SK-N-SH (cell line): ENCODE data around the gene CAMKMT. TPM values are rescaled to one million over a fixed set of nuclear protein-coding genes. Genes with fewer than 3 reads are reported as not detected.

Experiments used
- CTCF ChIA-PET: fragments of 300-600, 350-600 bp; formaldehyde crosslinking; extraction: SDS; loops from one replicate; lab custom pipeline; 2021; lab: Yijun Ruan, JAX
- POLR2A ChIA-PET: fragments of 350-600 bp; sonication (Branson Sonifier 250); formaldehyde crosslinking; extraction: SDS; loops from one replicate; lab custom pipeline; 2020; ENCODE audit warnings: antibody characterized with exemption, inconsistent platforms; lab: Yijun Ruan, JAX
- DNase-seq: peaks from one replicate; pipeline ENCODE4 v3.0.0; 2012
- H2AFZ ChIP-seq: fragments of 200-600 bp; sonication (generic); 2 replicates; pipeline ENCODE4 v1.8.1; 2016; ENCODE audit warnings: antibody characterized with exemption, mild to moderate bottlenecking, low read depth
- H3F3A ChIP-seq: fragments of 200-600 bp; sonication (generic); replicated peaks from 2 replicates; pipeline ENCODE3; 2016; ENCODE audit warnings: antibody characterized with exemption, mild to moderate bottlenecking; ENCODE audit not compliant: insufficient read depth
- H3K27ac ChIP-seq, 2 experiments: fragments of 200-500 bp in 1 of 2; fragments of 200-600 bp in 1 of 2; sonication (Bioruptor generic) in 1 of 2; sonication (generic), shearing (Covaris generic) in 1 of 2; 2 replicates each; pipeline versions ENCODE4 v1.5.1 to v1.6.1; 2014 to 2016; ENCODE audit warnings: low read depth in 2 of 2, inconsistent platforms in 1 of 2, low read length in 1 of 2, mild to moderate bottlenecking in 1 of 2, mixed read lengths in 1 of 2
- H3K27me3 ChIP-seq: fragments of 200-600 bp; sonication (generic), shearing (Covaris generic); 2 replicates; pipeline ENCODE4 v1.6.1; 2016; ENCODE audit warnings: mixed run types; ENCODE audit not compliant: insufficient read depth
- H3K36me3 ChIP-seq, 2 experiments: fragments of 200-500 bp in 1 of 2; fragments of 200-600 bp in 1 of 2; sonication (Bioruptor generic) in 1 of 2; sonication (generic) in 1 of 2; replicated peaks in 1 of 2; 2 replicates each; pipeline versions ENCODE3 to v1.5.1; 2014 to 2016; ENCODE audit warnings: low read length in 1 of 2, mild to moderate bottlenecking in 1 of 2; ENCODE audit not compliant: insufficient read depth in 2 of 2, control insufficient read depth in 1 of 2
- H3K4me1 ChIP-seq, 2 experiments: fragments of 200-500 bp in 1 of 2; fragments of 200-600 bp in 1 of 2; sonication (Bioruptor generic) in 1 of 2; sonication (generic), shearing (Covaris generic) in 1 of 2; 2 replicates each; pipeline versions ENCODE4 v1.5.1 to v1.6.1; 2014 to 2016; ENCODE audit warnings: low read depth in 1 of 2, low read length in 1 of 2, mixed run types in 1 of 2; ENCODE audit not compliant: insufficient read depth in 2 of 2, control insufficient read depth in 1 of 2
- H3K4me2 ChIP-seq: fragments of 200-600 bp; sonication (generic), shearing (Covaris generic); 2 replicates; pipeline ENCODE4 v1.6.1; 2017; ENCODE audit warnings: mixed run types
- H3K4me3 ChIP-seq, 2 experiments: fragments of 200-500 bp in 1 of 2; fragments of 200-600 bp in 1 of 2; sonication (Bioruptor generic) in 1 of 2; sonication (generic), shearing (Covaris generic) in 1 of 2; 2 replicates each; pipeline versions ENCODE4 v1.5.1 to v1.8.1; 2014 to 2016; ENCODE audit warnings: low read depth in 2 of 2, inconsistent platforms in 1 of 2, low read length in 1 of 2, mild to moderate bottlenecking in 1 of 2, mixed read lengths in 1 of 2, moderate library complexity in 1 of 2
- H3K79me2 ChIP-seq: fragments of 200-600 bp; sonication (generic); 2 replicates; pipeline ENCODE4 v1.8.1; 2017; ENCODE audit warnings: mild to moderate bottlenecking; ENCODE audit not compliant: insufficient read depth
- H3K9ac ChIP-seq: fragments of 200-600 bp; sonication (generic); 2 replicates; pipeline ENCODE4 v1.6.1; 2017; ENCODE audit warnings: mixed run types
- H3K9me2 ChIP-seq: fragments of 200-600 bp; sonication (generic); 2 replicates; pipeline ENCODE4 v1.6.1; 2017; ENCODE audit warnings: mixed run types
- H3K9me3 ChIP-seq: fragments of 200-600 bp; sonication (generic); 2 replicates; pipeline ENCODE4 v1.6.1; 2017; ENCODE audit warnings: mixed run types, mild to moderate bottlenecking, moderate library complexity
- H4K20me1 ChIP-seq: fragments of 200-600 bp; sonication (generic); 2 replicates; pipeline ENCODE4 v1.6.1; 2017; ENCODE audit warnings: mild to moderate bottlenecking, mixed run types; ENCODE audit not compliant: insufficient read depth
- CHD2 ChIP-seq: fragments of 150-350 bp; IDR thresholded peaks from 2 replicates; pipeline ENCODE4 v1.6.1; 2018; ENCODE audit warnings: low read length; ENCODE audit not compliant: partially characterized antibody
- ELF1 ChIP-seq: IDR thresholded peaks from 2 replicates; pipeline ENCODE4 v1.4.0; 2012
- EP300 ChIP-seq, 2 experiments: IDR thresholded peaks; 2 replicates each; pipeline versions ENCODE4 v1.4.0 to v1.6.1; 2012; ENCODE audit warnings: borderline replicate concordance in 1 of 2, low read depth in 1 of 2, low read length in 1 of 2
- EZH2phosphoT487 ChIP-seq: fragments of 200-600 bp; sonication (generic); IDR thresholded peaks from 2 replicates; pipeline ENCODE4 v1.6.1; 2017; ENCODE audit warnings: low read depth, mixed run types, mild to moderate bottlenecking, antibody characterized with exemption, moderate library complexity, borderline replicate concordance
- FOXJ3 ChIP-seq: sonication (generic); formaldehyde crosslinking; IDR thresholded peaks from 2 replicates; pipeline ENCODE4 v1.5.1; 2020; ENCODE audit warnings: mild to moderate bottlenecking, missing genetic modification reagents
- GABPA ChIP-seq: IDR thresholded peaks from 2 replicates; pipeline ENCODE4 v1.4.0; 2012; ENCODE audit warnings: low read depth, mild to moderate bottlenecking
- GATA2 ChIP-seq: sonication (generic); formaldehyde crosslinking; IDR thresholded peaks from 2 replicates; pipeline ENCODE4 v1.5.0; 2020; ENCODE audit warnings: mild to moderate bottlenecking, missing genetic modification reagents
- MEF2A ChIP-seq: IDR thresholded peaks from 2 replicates; pipeline ENCODE4 v1.4.0; 2012; ENCODE audit warnings: low read depth, borderline replicate concordance
- MXI1 ChIP-seq: IDR thresholded peaks from 2 replicates; pipeline ENCODE4 v1.6.1; 2012; ENCODE audit warnings: mild to moderate bottlenecking, low read depth, low read length, improper control_type of control experiment
- NFIC ChIP-seq: IDR thresholded peaks from 2 replicates; pipeline ENCODE4 v1.4.0; 2012; ENCODE audit warnings: borderline replicate concordance
- POLR2AphosphoS5 ChIP-seq: IDR thresholded peaks from 2 replicates; pipeline ENCODE4 v1.6.1; 2012; ENCODE audit warnings: low read depth, low read length
- RAD21 ChIP-seq: IDR thresholded peaks from 2 replicates; pipeline ENCODE4 v1.6.1; 2012; ENCODE audit warnings: mild to moderate bottlenecking, low read length
- RCOR1 ChIP-seq: fragments of 150-350 bp; IDR thresholded peaks from 2 replicates; pipeline ENCODE4 v1.6.1; 2017; ENCODE audit warnings: antibody characterized with exemption, low read length
- SIN3A ChIP-seq: IDR thresholded peaks from 2 replicates; pipeline ENCODE4 v1.6.1; 2012; ENCODE audit warnings: low read depth, mild to moderate bottlenecking, low read length, moderate library complexity, borderline replicate concordance
- SMC3 ChIP-seq: IDR thresholded peaks from 2 replicates; pipeline ENCODE4 v1.6.1; 2012; ENCODE audit warnings: low read depth, low read length, improper control_type of control experiment
- TCF12 ChIP-seq: IDR thresholded peaks from 2 replicates; pipeline ENCODE4 v1.4.0; 2012
- TEAD4 ChIP-seq: IDR thresholded peaks from 2 replicates; pipeline ENCODE4 v1.4.0; 2012; ENCODE audit warnings: mild to moderate bottlenecking, borderline replicate concordance; ENCODE audit not compliant: insufficient read depth
- YY1 ChIP-seq: IDR thresholded peaks from 2 replicates; pipeline ENCODE4 v1.4.0; 2012; ENCODE audit warnings: low read depth, mild to moderate bottlenecking
- WGBS: methylation state at CpG from one replicate; pipeline ENCODE4 v1.1.6; 2017; ENCODE audit warnings: low lambda C conversion rate; 5-methylcytosine and 5-hydroxymethylcytosine counted together
- polyA plus RNA-seq, 3 experiments: library from polyadenylated mRNA; depleted of rRNA; stranded (reverse); fragments of >200 nt; gene quantifications; 2 replicates each; pipeline ENCODE4 v1.2.3, GENCODE V29; 2012
- TF ChIP-seq, protein P1 (sequence below): IDR thresholded peaks from 2 replicates; pipeline ENCODE4; 2012

CAMKMT gene
- polyA plus RNA-seq, 1 of the 3 experiments (the other 2 are of a cell fraction) = 5.9 TPM

DNA sequence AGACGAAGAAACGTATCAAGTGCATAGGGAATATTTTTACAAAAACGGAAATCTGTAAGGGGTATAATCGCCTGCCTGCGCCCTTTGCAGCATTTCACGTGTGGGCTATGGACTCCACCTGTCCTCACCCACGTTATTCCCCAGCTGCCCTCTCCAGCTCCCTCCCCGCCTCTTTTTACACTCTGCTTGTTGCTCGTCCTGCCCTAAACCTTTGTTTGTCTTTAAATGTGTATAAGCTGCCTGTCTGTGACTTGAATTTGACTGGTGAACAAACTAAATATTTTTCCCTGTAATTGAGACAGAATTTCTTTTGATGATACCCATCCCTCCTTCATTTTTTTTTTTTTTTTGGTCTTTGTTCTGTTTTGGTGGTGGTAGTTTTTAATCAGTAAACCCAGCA is 410.4 kb downstream of the CAMKMT start:
- Histone ChIP-seq H3K27ac (peak overlapping the region in 1 of 2 experiments; percentile 99; a peak in 2 of 4 replicates), H3K4me2 (no peak overlapping the region), H3K36me3 (no peaks in the 10 kb centered on the region), H3K79me2 (no peaks in the 10 kb centered on the region), H3K4me3 (no peak overlapping the region), H3K9ac (no peak overlapping the region), H4K20me1 (no peaks in the 10 kb centered on the region), H3K4me1 (peaks cover 0 to 92% of the 10 kb centered on the region in 2 experiments; a peak in 3 of 4 replicates), H3K9me2 (no peaks in the 10 kb centered on the region), H3K27me3 (no peaks in the 10 kb centered on the region), H3K9me3 (no peaks in the 10 kb centered on the region), H3F3A (no peaks in the 10 kb centered on the region), H2AFZ (no peak overlapping the region)
- ChIA-PET POLR2A (interaction anchor here (0.8 to 2.1 kb wide), 2 partner anchors 91 to 166 kb away, joined by 3 to 5 read pairs; no protein-coding TSS in a partner anchor), CTCF (interaction anchor here (0.8 to 8.0 kb wide), 7 partner anchors 8 to 292 kb away, joined by 3 to 88 read pairs (median 4); no protein-coding TSS in a partner anchor)
- 80% methylated on average over 9 of the region's 9 CpGs for WGBS
- DNase-seq = no peak
- TF ChIP-seq GABPA (no peak), NFIC (no peak), MXI1 (0 out of 2 replicates have a peak, but pooled peaks have one; percentile 1), RCOR1 (no peak), POLR2AphosphoS5 (no peak)

DNA sequence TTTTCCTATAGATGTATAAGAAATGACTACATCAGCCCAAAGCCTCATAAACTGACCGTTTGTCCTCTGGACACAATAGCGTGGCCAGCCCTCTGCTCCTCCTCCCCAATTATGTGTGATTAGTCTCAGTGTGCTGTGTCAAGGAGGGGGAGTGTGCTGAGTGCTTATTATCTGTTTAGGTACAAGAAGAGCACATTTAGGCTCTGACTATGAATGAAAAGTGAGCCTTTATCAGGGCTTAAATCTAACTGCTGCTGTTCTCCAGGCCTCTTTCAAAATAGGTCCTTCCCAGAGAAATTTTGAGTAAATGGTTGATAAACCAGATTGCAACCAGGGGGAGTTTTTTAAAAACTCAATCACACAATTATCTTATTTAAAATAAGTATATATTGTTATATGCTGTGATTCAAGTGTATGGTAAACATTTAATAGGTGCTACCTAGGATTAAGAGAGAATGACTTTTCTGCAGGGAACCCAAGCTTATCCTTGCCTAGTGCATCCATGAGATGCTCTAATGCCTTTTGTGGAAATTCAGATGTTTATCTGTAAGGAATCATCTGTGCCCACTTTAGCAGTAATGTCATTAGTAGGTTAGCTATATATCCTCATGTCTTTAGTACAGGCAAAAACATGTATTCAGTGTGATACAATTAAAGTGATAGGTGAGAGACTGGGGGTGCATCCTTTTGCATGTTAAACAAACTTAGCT is 411.1 kb downstream of the CAMKMT start:
- H3K4me3 ChIP-seq = no peak overlapping the region
- CTCF ChIA-PET = interaction anchor here (0.6 to 8.0 kb wide), 9 partner anchors 11 to 795 kb away, joined by 3 to 88 read pairs (median 4); no protein-coding TSS in a partner anchor
- TF ChIP-seq FOXJ3 (CRISPR knock-in tag) (peak; percentile 71; the same call in 1 of the 2 replicates), EP300 (IDR thresholded peaks at IDR 0.05; ENCODE audit: borderline replicate concordance in 1 of 2, low read depth in 1 of 2, low read length in 1 of 2) (peak in 1 of 2 experiments; percentile 89; a peak in 2 of 4 replicates), CHD2 (peak; percentile 89), SIN3A (no peak), RCOR1 (peak; percentile 86), RAD21 (peak; percentile 52; the same call in 1 of the 2 replicates), MXI1 (peak; percentile 75; the same call in 1 of the 2 replicates), YY1 (no peak), GATA2 (peak; percentile 89), MEF2A (no peak), TCF12 (0 out of 2 replicates have a peak, but pooled peaks have one; percentile 22), TEAD4 (no peak), EZH2phosphoT487 (no peak), SMC3 (peak; percentile 2; the same call in 1 of the 2 replicates), ELF1 (no peak)
- TF ChIP-seq, protein P1, sequence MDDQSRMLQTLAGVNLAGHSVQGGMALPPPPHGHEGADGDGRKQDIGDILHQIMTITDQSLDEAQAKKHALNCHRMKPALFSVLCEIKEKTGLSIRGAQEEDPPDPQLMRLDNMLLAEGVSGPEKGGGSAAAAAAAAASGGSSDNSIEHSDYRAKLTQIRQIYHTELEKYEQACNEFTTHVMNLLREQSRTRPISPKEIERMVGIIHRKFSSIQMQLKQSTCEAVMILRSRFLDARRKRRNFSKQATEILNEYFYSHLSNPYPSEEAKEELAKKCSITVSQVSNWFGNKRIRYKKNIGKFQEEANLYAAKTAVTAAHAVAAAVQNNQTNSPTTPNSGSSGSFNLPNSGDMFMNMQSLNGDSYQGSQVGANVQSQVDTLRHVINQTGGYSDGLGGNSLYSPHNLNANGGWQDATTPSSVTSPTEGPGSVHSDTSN = no peak
- peak; percentile 88 for DNase-seq
- H2AFZ ChIP-seq = no peak overlapping the region
- no peaks in the 10 kb centered on the region for H4K20me1 ChIP-seq
- no peaks in the 10 kb centered on the region for H3K9me3 ChIP-seq
- WGBS = 29% methylated on average over 2 of the region's 2 CpGs
- peak overlapping the region in 1 of 2 experiments; percentile 99; a peak in 2 of 4 replicates for H3K27ac ChIP-seq
- H3K4me1 ChIP-seq = peaks cover 0 to 87% of the 10 kb centered on the region in 2 experiments; a peak in 3 of 4 replicates
- H3K9me2 ChIP-seq = no peaks in the 10 kb centered on the region
- no peaks in the 10 kb centered on the region for H3K79me2 ChIP-seq
- no peak overlapping the region for H3K4me2 ChIP-seq
- POLR2A ChIA-PET = interaction anchor here (0.6 to 2.1 kb wide), 7 partner anchors 66 to 260 kb away, joined by 3 to 16 read pairs (median 3); no protein-coding TSS in a partner anchor
- no peaks in the 10 kb centered on the region for H3F3A ChIP-seq
- no peak overlapping the region for H3K9ac ChIP-seq
- no peaks in the 10 kb centered on the region for H3K36me3 ChIP-seq
- no peaks in the 10 kb centered on the region for H3K27me3 ChIP-seq
